ENCODE data around the gene TMEM132A.

DNA sequence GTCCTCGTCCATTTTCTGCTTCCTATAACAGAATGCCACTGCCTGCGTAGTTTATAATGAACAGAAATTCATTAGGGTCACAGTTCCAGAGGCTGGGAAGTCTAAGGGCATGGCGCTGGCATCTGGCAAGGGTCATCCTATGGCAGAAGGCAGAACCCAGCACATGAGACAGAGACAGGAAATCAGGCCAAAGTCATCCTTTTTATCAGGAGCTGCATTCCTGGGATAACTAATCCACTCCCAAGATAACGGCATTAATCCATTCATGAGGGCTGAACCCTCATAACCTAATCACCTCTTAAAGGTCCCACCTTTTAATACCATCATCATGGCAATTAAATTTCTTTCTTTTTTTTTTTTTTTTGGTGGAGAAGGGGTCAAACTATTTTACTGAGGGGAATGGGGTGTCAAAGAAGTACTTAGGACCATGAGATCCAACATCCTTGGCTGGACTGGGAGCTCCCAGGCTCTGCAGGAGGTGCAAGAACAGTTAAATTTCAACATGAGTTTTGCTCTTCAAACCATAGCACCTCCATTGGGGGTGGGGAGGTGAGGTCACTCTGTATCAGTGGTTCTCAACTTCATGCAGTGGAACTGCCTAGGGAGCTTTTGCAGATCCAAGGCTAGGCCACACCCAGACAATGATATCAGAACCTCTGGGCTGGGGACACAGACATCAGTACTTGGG, 5.9 kb upstream of the TMEM132A start:
- TF ChIP-seq POLR2AphosphoS5 (IDR thresholded peaks at IDR 0.05; ENCODE audit: low read depth, low read length): no peak
- no peak for TF ChIP-seq TAF1 (IDR thresholded peaks at IDR 0.05; ENCODE audit: low read depth, low read length)
- no peak for TF ChIP-seq POLR2A (IDR thresholded peaks at IDR 0.05; ENCODE audit: low read depth, low read length)
- TF ChIP-seq PAX5 (IDR thresholded peaks at IDR 0.05; ENCODE audit: insufficient read depth, low read length, severe bottlenecking): no peak
- TF ChIP-seq POU2F2 (IDR thresholded peaks at IDR 0.05; ENCODE audit: low read depth, low read length): no peak

Data from GM12891 (cell line).